TTC549 (cell line): Measurements from ENCODE around the gene MMP17.
"Not testable (repeated sequence)": the region's sequence is repeated elsewhere in the genome, so short reads cannot be mapped to it uniquely, and the experiment has no call there.

Experiments used
- FAIRE-seq: peaks from 2 replicates; lab custom pipeline; 2012; peaks lifted over from hg19 to GRCh38; lab: Jason Lieb, UNC

The MMP17 gene

GRCh38 chr12:131800594-131801135, 27.5 kb upstream of the MMP17 start:
- FAIRE-seq, result no peak

GRCh38 chr12:131801254-131801866, 26.8 kb upstream of the MMP17 start:
- no peak for FAIRE-seq

GRCh38 chr12:131803961-131804521, 24.2 kb upstream of the MMP17 start:
- no peak for FAIRE-seq

- FAIRE-seq, result no peak
Measured at GRCh38 chr12:131805421-131805820, 22.8 kb upstream of the MMP17 start.

DNA sequence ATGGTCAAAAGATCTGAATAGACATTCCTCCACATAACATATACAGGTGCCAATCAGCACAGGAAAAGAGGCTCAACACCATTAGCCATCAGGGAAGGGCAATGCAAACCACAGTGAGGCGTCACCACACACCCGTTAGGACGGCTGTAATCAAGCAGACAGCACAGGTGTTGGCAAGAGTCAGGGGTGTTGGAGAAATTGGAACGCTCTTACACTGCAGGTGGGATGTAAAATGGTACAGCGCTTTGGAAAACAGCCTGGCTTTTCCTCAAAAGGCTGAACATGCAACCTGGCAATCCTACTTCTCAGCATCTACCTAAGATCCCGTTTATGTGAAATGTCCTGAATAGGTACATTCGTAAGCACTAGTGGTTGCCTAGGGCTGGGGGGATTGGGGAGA, 21.5 kb upstream of the MMP17 start:
- no peak for FAIRE-seq

- no peak for FAIRE-seq
Measured at GRCh38 chr12:131808744-131809371, 19.3 kb upstream of the MMP17 start.

GRCh38 chr12:131809476-131810254, 18.5 kb upstream of the MMP17 start:
- not testable (repeated sequence) for FAIRE-seq

DNA sequence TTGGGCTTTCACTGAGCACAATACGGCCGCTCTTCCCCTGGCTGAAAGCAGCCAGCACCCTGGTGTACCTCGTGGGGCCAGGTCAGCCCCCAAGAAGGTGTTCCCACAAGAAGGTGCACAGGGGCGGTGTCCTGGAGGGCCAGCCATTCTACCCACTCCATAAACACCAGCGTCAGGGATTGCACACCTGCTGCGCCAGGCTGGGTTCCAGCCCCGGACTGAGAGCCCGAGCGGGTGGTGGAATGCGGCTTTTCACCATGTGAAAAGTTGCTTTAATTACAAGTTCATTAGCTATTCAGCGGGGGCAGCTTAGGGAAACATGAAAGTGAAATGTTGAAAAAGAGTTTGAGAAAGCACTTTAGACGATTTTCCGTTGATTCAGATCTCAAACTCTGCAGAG, 17.5 kb upstream of the MMP17 start:
- no peak for FAIRE-seq

DNA sequence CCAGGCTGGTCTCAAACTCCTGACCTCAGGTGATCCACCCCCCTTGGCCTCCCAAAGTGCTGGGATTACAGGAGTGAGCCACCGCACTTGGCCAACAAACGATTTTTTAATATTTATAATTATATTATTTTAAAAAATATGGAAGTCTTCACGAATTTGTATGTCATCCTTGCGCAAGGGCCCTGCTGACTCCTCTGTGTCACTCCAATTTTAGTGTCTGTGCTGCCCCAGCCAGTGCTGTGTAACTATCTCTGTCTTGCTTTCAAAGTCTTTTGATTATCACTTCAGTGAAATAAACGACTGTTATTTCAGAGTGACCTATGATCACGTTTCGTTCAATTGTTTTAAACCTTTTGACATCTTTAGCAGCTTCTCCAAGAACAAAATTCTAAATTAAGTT, 13.1 kb upstream of the MMP17 start:
- FAIRE-seq, result no peak

- FAIRE-seq, result no peak
Measured at GRCh38 chr12:131816495-131816894, 11.7 kb upstream of the MMP17 start.

- no peak for FAIRE-seq
Measured at GRCh38 chr12:131817241-131817640, 11.0 kb upstream of the MMP17 start.

DNA sequence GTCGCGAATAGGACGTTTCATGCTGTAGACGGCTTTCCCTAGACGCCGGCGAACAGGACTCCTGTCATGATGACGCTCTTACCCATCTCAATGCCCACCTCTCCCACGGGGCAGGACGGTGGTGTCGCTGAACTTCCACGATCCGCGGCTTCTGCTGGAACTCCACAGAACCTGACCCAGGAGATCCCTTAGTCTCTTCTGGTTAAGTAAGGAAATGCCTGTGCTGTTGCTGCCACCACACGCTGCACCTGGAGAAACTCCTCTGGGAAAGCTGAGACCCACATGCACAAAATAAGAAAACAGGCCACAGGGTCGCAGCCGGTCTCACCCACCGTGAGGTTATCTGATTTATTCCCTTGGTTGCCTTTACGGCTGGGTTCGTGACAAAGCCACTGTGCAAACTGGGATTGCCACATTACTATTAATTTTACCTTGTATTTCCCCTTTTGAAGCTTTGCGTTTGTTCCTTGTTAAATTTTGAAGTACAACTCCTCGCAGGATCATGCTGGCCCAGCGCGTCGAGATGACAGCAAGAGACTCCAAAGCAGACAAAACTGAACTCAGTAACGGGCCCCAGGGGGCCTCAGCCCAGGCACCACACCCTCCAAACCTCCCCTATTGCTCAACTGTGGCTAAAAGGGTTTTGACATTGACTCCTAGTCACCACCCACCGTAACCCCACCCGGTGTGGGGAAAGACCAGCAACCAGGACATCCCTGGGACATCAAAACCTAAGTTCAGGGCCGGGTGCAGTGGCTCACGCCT, 9.2 kb upstream of the MMP17 start:
- FAIRE-seq, result no peak

DNA sequence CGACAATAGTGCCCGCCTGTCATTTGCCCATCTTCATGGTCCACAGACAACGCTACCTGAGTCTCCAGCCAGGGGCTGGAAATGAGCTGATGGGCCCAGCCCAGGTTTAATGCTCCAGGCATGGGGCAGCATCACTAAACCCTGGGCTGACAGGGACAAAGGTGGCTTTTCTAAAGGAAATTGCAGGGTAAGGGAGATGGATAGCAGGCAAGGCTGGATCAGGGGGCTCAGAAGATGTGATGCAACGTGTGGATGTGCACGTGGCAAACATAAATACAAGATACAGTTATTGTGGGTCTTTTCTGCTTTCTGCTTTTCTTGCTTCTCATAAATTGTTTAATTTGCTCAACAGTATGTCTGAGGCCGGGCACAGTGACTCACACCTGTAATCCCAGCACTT, 3.7 kb upstream of the MMP17 start:
- no peak for FAIRE-seq

DNA sequence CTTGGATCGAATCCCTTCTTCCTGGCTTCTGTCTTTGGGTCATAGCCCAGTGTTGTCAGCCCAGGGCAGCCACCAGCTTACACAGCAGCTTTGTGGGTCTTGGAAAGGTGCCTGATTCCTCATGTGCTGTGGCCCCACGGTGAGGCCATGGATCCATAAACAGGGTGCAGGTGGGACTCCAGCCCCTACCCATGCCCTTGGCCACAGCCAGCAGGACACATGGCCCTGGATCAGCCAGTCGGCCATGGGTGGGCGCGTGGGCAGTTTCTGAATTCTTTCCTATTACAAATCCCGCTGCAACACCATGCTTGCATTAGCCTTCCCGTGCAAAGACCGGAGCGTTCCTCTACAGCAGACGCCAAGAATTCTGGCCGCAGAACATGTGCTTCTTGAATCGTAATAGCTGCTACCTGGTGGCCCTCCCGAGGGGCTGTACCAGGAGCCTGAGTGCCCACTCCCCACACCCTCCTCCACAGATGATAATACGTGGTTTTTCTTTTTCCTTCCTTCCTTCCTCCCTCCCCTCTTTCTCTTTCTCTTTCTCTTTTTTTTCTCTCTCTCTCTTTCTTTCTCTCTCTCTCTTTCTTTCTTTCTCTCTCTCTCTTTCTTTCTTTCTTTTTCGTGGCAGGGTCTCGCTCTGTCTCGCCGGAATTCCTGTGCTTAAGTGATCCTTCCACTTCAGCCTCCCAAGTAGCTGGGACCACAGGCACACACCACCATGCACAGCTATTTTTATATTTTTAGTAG, 2.9 kb upstream of the MMP17 start:
- FAIRE-seq, result no peak

GRCh38 chr12:131826097-131826928, 1.9 kb upstream of the MMP17 start:
- FAIRE-seq, result no peak

GRCh38 chr12:131828671-131829355, 620 bp downstream of the MMP17 start:
- FAIRE-seq, result no peak

DNA sequence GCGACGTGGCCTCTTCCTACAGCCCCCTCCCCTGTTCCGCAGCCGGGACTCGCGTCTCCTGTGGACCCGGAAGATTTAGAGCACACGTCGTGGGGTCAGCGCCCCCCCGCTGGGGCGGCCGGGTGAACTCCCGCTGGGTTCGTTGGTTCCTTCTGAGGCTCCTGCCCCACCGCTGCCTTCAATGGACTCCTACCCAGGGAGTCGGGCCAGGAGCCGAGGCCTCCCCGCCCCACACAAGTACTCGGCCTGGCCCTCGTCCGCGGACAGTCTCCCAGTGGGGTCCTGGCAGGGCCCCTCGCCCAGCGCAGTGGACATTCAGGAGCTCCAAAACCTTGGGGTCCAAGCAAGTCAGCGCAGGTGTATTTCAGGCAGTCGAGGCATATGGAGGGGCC, 1.2 kb downstream of the MMP17 start:
- no peak for FAIRE-seq

- no peak for FAIRE-seq
Measured at GRCh38 chr12:131829791-131830334, 1.7 kb downstream of the MMP17 start.

GRCh38 chr12:131830335-131830913, 2.2 kb downstream of the MMP17 start:
- FAIRE-seq, result no peak
